SK-N-SH (cell line): ENCODE data around the gene ARHGAP23. TPM values are rescaled to one million over a fixed set of nuclear protein-coding genes. Genes with fewer than 3 reads are reported as not detected.
"Not testable (repeated sequence)": the region's sequence is repeated elsewhere in the genome, so short reads cannot be mapped to it uniquely, and the experiment has no call there.

ENCODE experiments used
- CTCF ChIA-PET: fragments of 300-600, 350-600 bp; formaldehyde crosslinking; extraction: SDS; loops from one replicate; lab custom pipeline; 2021; lab: Yijun Ruan, JAX
- POLR2A ChIA-PET: fragments of 350-600 bp; sonication (Branson Sonifier 250); formaldehyde crosslinking; extraction: SDS; loops from one replicate; lab custom pipeline; 2020; ENCODE audit warnings: antibody characterized with exemption, inconsistent platforms; lab: Yijun Ruan, JAX
- DNase-seq: peaks from one replicate; pipeline ENCODE4 v3.0.0; 2012
- H2AFZ ChIP-seq: fragments of 200-600 bp; sonication (generic); 2 replicates; pipeline ENCODE4 v1.8.1; 2016; ENCODE audit warnings: antibody characterized with exemption, mild to moderate bottlenecking, low read depth
- H3F3A ChIP-seq: fragments of 200-600 bp; sonication (generic); replicated peaks from 2 replicates; pipeline ENCODE3; 2016; ENCODE audit warnings: antibody characterized with exemption, mild to moderate bottlenecking; ENCODE audit not compliant: insufficient read depth
- H3K27ac ChIP-seq, 2 experiments: fragments of 200-500 bp in 1 of 2; fragments of 200-600 bp in 1 of 2; sonication (Bioruptor generic) in 1 of 2; sonication (generic), shearing (Covaris generic) in 1 of 2; 2 replicates each; pipeline versions ENCODE4 v1.5.1 to v1.6.1; 2014 to 2016; ENCODE audit warnings: low read depth in 2 of 2, inconsistent platforms in 1 of 2, low read length in 1 of 2, mild to moderate bottlenecking in 1 of 2, mixed read lengths in 1 of 2
- H3K27me3 ChIP-seq: fragments of 200-600 bp; sonication (generic), shearing (Covaris generic); 2 replicates; pipeline ENCODE4 v1.6.1; 2016; ENCODE audit warnings: mixed run types; ENCODE audit not compliant: insufficient read depth
- H3K36me3 ChIP-seq, 2 experiments: fragments of 200-500 bp in 1 of 2; fragments of 200-600 bp in 1 of 2; sonication (Bioruptor generic) in 1 of 2; sonication (generic) in 1 of 2; replicated peaks in 1 of 2; 2 replicates each; pipeline versions ENCODE3 to v1.5.1; 2014 to 2016; ENCODE audit warnings: low read length in 1 of 2, mild to moderate bottlenecking in 1 of 2; ENCODE audit not compliant: insufficient read depth in 2 of 2, control insufficient read depth in 1 of 2
- H3K4me1 ChIP-seq, 2 experiments: fragments of 200-500 bp in 1 of 2; fragments of 200-600 bp in 1 of 2; sonication (Bioruptor generic) in 1 of 2; sonication (generic), shearing (Covaris generic) in 1 of 2; 2 replicates each; pipeline versions ENCODE4 v1.5.1 to v1.6.1; 2014 to 2016; ENCODE audit warnings: low read depth in 1 of 2, low read length in 1 of 2, mixed run types in 1 of 2; ENCODE audit not compliant: insufficient read depth in 2 of 2, control insufficient read depth in 1 of 2
- H3K4me2 ChIP-seq: fragments of 200-600 bp; sonication (generic), shearing (Covaris generic); 2 replicates; pipeline ENCODE4 v1.6.1; 2017; ENCODE audit warnings: mixed run types
- H3K4me3 ChIP-seq, 2 experiments: fragments of 200-500 bp in 1 of 2; fragments of 200-600 bp in 1 of 2; sonication (Bioruptor generic) in 1 of 2; sonication (generic), shearing (Covaris generic) in 1 of 2; 2 replicates each; pipeline versions ENCODE4 v1.5.1 to v1.8.1; 2014 to 2016; ENCODE audit warnings: low read depth in 2 of 2, inconsistent platforms in 1 of 2, low read length in 1 of 2, mild to moderate bottlenecking in 1 of 2, mixed read lengths in 1 of 2, moderate library complexity in 1 of 2
- H3K79me2 ChIP-seq: fragments of 200-600 bp; sonication (generic); 2 replicates; pipeline ENCODE4 v1.8.1; 2017; ENCODE audit warnings: mild to moderate bottlenecking; ENCODE audit not compliant: insufficient read depth
- H3K9ac ChIP-seq: fragments of 200-600 bp; sonication (generic); 2 replicates; pipeline ENCODE4 v1.6.1; 2017; ENCODE audit warnings: mixed run types
- H3K9me2 ChIP-seq: fragments of 200-600 bp; sonication (generic); 2 replicates; pipeline ENCODE4 v1.6.1; 2017; ENCODE audit warnings: mixed run types
- H3K9me3 ChIP-seq: fragments of 200-600 bp; sonication (generic); 2 replicates; pipeline ENCODE4 v1.6.1; 2017; ENCODE audit warnings: mixed run types, mild to moderate bottlenecking, moderate library complexity
- H4K20me1 ChIP-seq: fragments of 200-600 bp; sonication (generic); 2 replicates; pipeline ENCODE4 v1.6.1; 2017; ENCODE audit warnings: mild to moderate bottlenecking, mixed run types; ENCODE audit not compliant: insufficient read depth
- EP300 ChIP-seq, 2 experiments: IDR thresholded peaks; 2 replicates each; pipeline versions ENCODE4 v1.4.0 to v1.6.1; 2012; ENCODE audit warnings: borderline replicate concordance in 1 of 2, low read depth in 1 of 2, low read length in 1 of 2
- FOXJ3 ChIP-seq: sonication (generic); formaldehyde crosslinking; IDR thresholded peaks from 2 replicates; pipeline ENCODE4 v1.5.1; 2020; ENCODE audit warnings: mild to moderate bottlenecking, missing genetic modification reagents
- GATA2 ChIP-seq: sonication (generic); formaldehyde crosslinking; IDR thresholded peaks from 2 replicates; pipeline ENCODE4 v1.5.0; 2020; ENCODE audit warnings: mild to moderate bottlenecking, missing genetic modification reagents
- MXI1 ChIP-seq: IDR thresholded peaks from 2 replicates; pipeline ENCODE4 v1.6.1; 2012; ENCODE audit warnings: mild to moderate bottlenecking, low read depth, low read length, improper control_type of control experiment
- POLR2AphosphoS5 ChIP-seq: IDR thresholded peaks from 2 replicates; pipeline ENCODE4 v1.6.1; 2012; ENCODE audit warnings: low read depth, low read length
- RAD21 ChIP-seq: IDR thresholded peaks from 2 replicates; pipeline ENCODE4 v1.6.1; 2012; ENCODE audit warnings: mild to moderate bottlenecking, low read length
- RCOR1 ChIP-seq: fragments of 150-350 bp; IDR thresholded peaks from 2 replicates; pipeline ENCODE4 v1.6.1; 2017; ENCODE audit warnings: antibody characterized with exemption, low read length
- SMC3 ChIP-seq: IDR thresholded peaks from 2 replicates; pipeline ENCODE4 v1.6.1; 2012; ENCODE audit warnings: low read depth, low read length, improper control_type of control experiment
- TCF12 ChIP-seq: IDR thresholded peaks from 2 replicates; pipeline ENCODE4 v1.4.0; 2012
- ZBTB33 ChIP-seq: IDR thresholded peaks from 2 replicates; pipeline ENCODE4 v1.4.0; 2012; ENCODE audit warnings: low read depth, borderline replicate concordance
- whole genome bisulfite sequencing: methylation state at CpG from one replicate; pipeline ENCODE4 v1.1.6; 2017; ENCODE audit warnings: low lambda C conversion rate; 5-methylcytosine and 5-hydroxymethylcytosine counted together
- polyA plus RNA-seq, 3 experiments: library from polyadenylated mRNA; depleted of rRNA; stranded (reverse); fragments of >200 nt; gene quantifications; 2 replicates each; pipeline ENCODE4 v1.2.3, GENCODE V29; 2012

Gene ARHGAP23
- polyA plus RNA-seq, 1 of the 3 experiments (the other 2 are of a cell fraction) = 19.2 TPM

GRCh38 chr17:38512473-38513058, 84.3 kb downstream of the ARHGAP23 start:
- no peak overlapping the region for H3K27ac ChIP-seq
- no peaks in the 10 kb centered on the region for H3K79me2 ChIP-seq
- POLR2A ChIA-PET = no interaction called here
- no peaks in the 10 kb centered on the region for H3K27me3 ChIP-seq
- no peak for TF ChIP-seq ZBTB33
- TF ChIP-seq POLR2AphosphoS5 = 0 out of 2 replicates have a peak, but pooled peaks have one; percentile 10
- TF ChIP-seq, all 33 proteins: peak for 1
- H3K9ac ChIP-seq = no peak overlapping the region
- no peaks in the 10 kb centered on the region for H3K9me2 ChIP-seq
- H3F3A ChIP-seq = peaks cover 27% of the 10 kb centered on the region
- CTCF ChIA-PET = interaction anchor here (0.8 to 3.3 kb wide), 7 partner anchors 20 to 157 kb away, joined by 3 to 18 read pairs (median 3); no protein-coding TSS in a partner anchor
- 90% methylated on average over 13 of the region's 13 CpGs for WGBS
- H3K4me1 ChIP-seq = peaks cover 13 to 14% of the 10 kb centered on the region in 2 experiments; a peak in 2 of 4 replicates
- no peak for DNase-seq
- no peak overlapping the region for H2AFZ ChIP-seq
- H3K4me2 ChIP-seq = no peak overlapping the region
- H4K20me1 ChIP-seq = peaks cover 16% of the 10 kb centered on the region
- no peaks in the 10 kb centered on the region for H3K9me3 ChIP-seq
- H3K36me3 ChIP-seq = peaks cover 0 to 2% of the 10 kb centered on the region in 2 experiments
- H3K4me3 ChIP-seq = no peak overlapping the region

GRCh38 chr17:38526526-38526925, 98.3 kb downstream of the ARHGAP23 start:
- H3K36me3 ChIP-seq, H4K20me1 ChIP-seq, H3K9me2 ChIP-seq, H3K79me2 ChIP-seq, H3K9ac ChIP-seq, H3K27ac ChIP-seq, H3K27me3 ChIP-seq, H3F3A ChIP-seq, DNase-seq, H3K4me3 ChIP-seq, H3K9me3 ChIP-seq, H2AFZ ChIP-seq, POLR2A ChIA-PET, H3K4me2 ChIP-seq: not testable (repeated sequence)
- 81% methylated on average over 7 of the region's 8 CpGs for WGBS
- peaks cover 0 to 15% of the 10 kb centered on the region in 2 experiments; a peak in 1 of 4 replicates for H3K4me1 ChIP-seq
- CTCF ChIA-PET = interaction anchor here (1.5 kb wide), 1 partner anchor 16 kb away, joined by 3 read pairs; no protein-coding TSS in a partner anchor

GRCh38 chr17:38528141-38528540, 99.9 kb downstream of the ARHGAP23 start:
- 21% methylated on average over 10 of the region's 10 CpGs for WGBS
- POLR2A ChIA-PET = interaction anchor here (1.6 kb wide), 1 partner anchor 30 kb away, joined by 4 read pairs; no protein-coding TSS in a partner anchor

GRCh38 chr17:38530856-38531255, 102.6 kb downstream of the ARHGAP23 start:
- H3K4me3 ChIP-seq, H2AFZ ChIP-seq, H3K9ac ChIP-seq, H3F3A ChIP-seq, H4K20me1 ChIP-seq, H3K27ac ChIP-seq, H3K9me3 ChIP-seq, POLR2A ChIA-PET, CTCF ChIA-PET, H3K36me3 ChIP-seq, DNase-seq, H3K9me2 ChIP-seq, H3K27me3 ChIP-seq, H3K4me2 ChIP-seq, H3K79me2 ChIP-seq: not testable (repeated sequence)
- peaks cover 0 to 15% of the 10 kb centered on the region in 2 experiments; a peak in 1 of 4 replicates for H3K4me1 ChIP-seq
- 62% methylated on average over 2 of the region's 11 CpGs for WGBS

More at GRCh38 chr17:38528141-38528540, 99.9 kb downstream of the ARHGAP23 start:
- H3K79me2 ChIP-seq, H4K20me1 ChIP-seq, H3K36me3 ChIP-seq, H3K9ac ChIP-seq, H3F3A ChIP-seq, H3K27me3 ChIP-seq, H3K9me2 ChIP-seq, H3K9me3 ChIP-seq, H3K27ac ChIP-seq, H3K4me3 ChIP-seq, H2AFZ ChIP-seq: not testable (repeated sequence)
- DNase-seq = peak; percentile 67
- H3K4me2 ChIP-seq = peak overlapping the region; percentile 25; the same call in 1 of the 2 replicates
- TF ChIP-seq TCF12 (peak; percentile 53), EP300 (IDR thresholded peaks at IDR 0.05; ENCODE audit: borderline replicate concordance in 1 of 2, low read depth in 1 of 2, low read length in 1 of 2) (peak in 1 of 2 experiments; percentile 48; a peak in 2 of 4 replicates), FOXJ3 (CRISPR knock-in tag) (peak; percentile 61; the same call in 1 of the 2 replicates), MXI1 (peak; percentile 58; the same call in 1 of the 2 replicates), RCOR1 (0 out of 2 replicates have a peak, but pooled peaks have one; percentile 29), GATA2 (peak; percentile 47), SMC3 (0 out of 2 replicates have a peak, but pooled peaks have one; percentile 13), RAD21 (peak; percentile 43)
- CTCF ChIA-PET = interaction anchor here (0.6 to 2.6 kb wide), 2 partner anchors 30 to 174 kb away, joined by 3 to 5 read pairs; no protein-coding TSS in a partner anchor
- H3K4me1 ChIP-seq = peaks cover 0 to 15% of the 10 kb centered on the region in 2 experiments; a peak in 1 of 4 replicates
